Measurements from ENCODE around the gene NTRK3.

The NTRK3 gene

GRCh38 chr15:87827131-87827530 lies 429.4 kb downstream of the NTRK3 start:
- Histone ChIP-seq H3K36me3 (ENCODE audit: control insufficient read depth, insufficient read depth, low read length) (no peaks in the 10 kb centered on the region), H3K27me3 (replicated peaks; ENCODE audit: control insufficient read depth, insufficient read depth, low read length, poor library complexity, severe bottlenecking) (no peaks in the 10 kb centered on the region), H3K4me3 (ENCODE audit: insufficient read depth, low read depth, low read length, poor library complexity, severe bottlenecking) (no peak overlapping the region), H3K9me3 (ENCODE audit: control insufficient read depth, low read length) (no peaks in the 10 kb centered on the region), H3K4me1 (ENCODE audit: control insufficient read depth, insufficient read depth, low read length, poor library complexity, severe bottlenecking) (no peaks in the 10 kb centered on the region), H3K27ac (ENCODE audit: insufficient read depth, low read length, poor library complexity, severe bottlenecking) (no peak overlapping the region)
- no peak for DNase-seq

GRCh38 chr15:87826119-87826747 lies 430.3 kb downstream of the NTRK3 start:
- Histone ChIP-seq H3K36me3 (ENCODE audit: control insufficient read depth, insufficient read depth, low read length) (no peaks in the 10 kb centered on the region), H3K4me3 (ENCODE audit: insufficient read depth, low read depth, low read length, poor library complexity, severe bottlenecking) (no peak overlapping the region), H3K9me3 (ENCODE audit: control insufficient read depth, low read length) (no peaks in the 10 kb centered on the region), H3K4me1 (ENCODE audit: control insufficient read depth, insufficient read depth, low read length, poor library complexity, severe bottlenecking) (no peaks in the 10 kb centered on the region), H3K27ac (ENCODE audit: insufficient read depth, low read length, poor library complexity, severe bottlenecking) (no peak overlapping the region), H3K27me3 (replicated peaks; ENCODE audit: control insufficient read depth, insufficient read depth, low read length, poor library complexity, severe bottlenecking) (no peaks in the 10 kb centered on the region)
- DNase-seq, result no peak

DNA sequence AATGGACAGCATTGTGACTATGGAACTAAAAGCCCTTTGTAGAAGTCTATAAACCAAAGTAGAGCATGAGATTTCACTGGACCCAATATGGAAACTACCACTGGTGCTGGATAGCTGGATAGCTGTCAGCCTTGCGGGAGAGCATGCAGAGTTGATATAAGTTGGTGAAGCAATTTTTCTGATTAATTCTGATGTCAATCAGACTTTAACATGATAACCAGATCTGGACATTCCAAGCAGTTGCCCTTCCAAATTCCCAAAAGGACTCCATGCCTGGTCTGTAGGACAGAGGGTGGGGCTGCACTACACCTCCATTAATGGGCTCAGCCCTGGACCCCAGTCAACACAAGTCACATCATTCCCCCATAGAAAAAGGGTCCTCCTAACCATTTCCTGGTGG lies 437.8 kb downstream of the NTRK3 start:
- no peak for DNase-seq
- Histone ChIP-seq H3K27ac (ENCODE audit: insufficient read depth, low read length, poor library complexity, severe bottlenecking) (no peak overlapping the region), H3K27me3 (replicated peaks; ENCODE audit: control insufficient read depth, insufficient read depth, low read length, poor library complexity, severe bottlenecking) (no peaks in the 10 kb centered on the region), H3K9me3 (ENCODE audit: control insufficient read depth, low read length) (no peaks in the 10 kb centered on the region), H3K36me3 (ENCODE audit: control insufficient read depth, insufficient read depth, low read length) (no peaks in the 10 kb centered on the region), H3K4me1 (ENCODE audit: control insufficient read depth, insufficient read depth, low read length, poor library complexity, severe bottlenecking) (no peaks in the 10 kb centered on the region), H3K4me3 (ENCODE audit: insufficient read depth, low read depth, low read length, poor library complexity, severe bottlenecking) (no peak overlapping the region)

DNA sequence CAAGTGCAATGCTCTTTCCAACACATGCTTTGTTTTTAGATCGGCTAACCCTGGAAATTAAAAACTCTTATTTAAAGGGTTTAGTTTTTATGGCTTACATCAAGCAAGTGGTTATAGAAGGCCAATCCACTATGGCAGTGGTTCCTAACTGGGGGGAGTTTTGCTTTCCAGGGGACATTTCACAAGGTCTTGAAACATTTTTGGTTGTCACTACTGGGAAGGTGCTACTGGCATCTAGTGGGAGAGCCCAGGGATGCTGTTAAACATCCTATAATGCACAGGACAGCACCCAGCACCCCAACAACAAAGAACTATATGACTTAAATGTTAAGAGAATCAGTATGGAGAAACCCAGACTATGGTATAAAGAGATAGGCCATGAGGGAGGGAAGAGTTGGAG lies 439.0 kb downstream of the NTRK3 start:
- Histone ChIP-seq H3K27me3 (replicated peaks; ENCODE audit: control insufficient read depth, insufficient read depth, low read length, poor library complexity, severe bottlenecking) (no peaks in the 10 kb centered on the region), H3K4me3 (ENCODE audit: insufficient read depth, low read depth, low read length, poor library complexity, severe bottlenecking) (no peak overlapping the region), H3K36me3 (ENCODE audit: control insufficient read depth, insufficient read depth, low read length) (no peaks in the 10 kb centered on the region), H3K27ac (ENCODE audit: insufficient read depth, low read length, poor library complexity, severe bottlenecking) (no peak overlapping the region), H3K4me1 (ENCODE audit: control insufficient read depth, insufficient read depth, low read length, poor library complexity, severe bottlenecking) (no peaks in the 10 kb centered on the region), H3K9me3 (ENCODE audit: control insufficient read depth, low read length) (no peaks in the 10 kb centered on the region)
- no peak for DNase-seq

- no peak for DNase-seq
- Histone ChIP-seq H3K4me3 (ENCODE audit: insufficient read depth, low read depth, low read length, poor library complexity, severe bottlenecking) (no peak overlapping the region), H3K27me3 (replicated peaks; ENCODE audit: control insufficient read depth, insufficient read depth, low read length, poor library complexity, severe bottlenecking) (no peaks in the 10 kb centered on the region), H3K9me3 (ENCODE audit: control insufficient read depth, low read length) (no peaks in the 10 kb centered on the region), H3K4me1 (ENCODE audit: control insufficient read depth, insufficient read depth, low read length, poor library complexity, severe bottlenecking) (no peaks in the 10 kb centered on the region), H3K27ac (ENCODE audit: insufficient read depth, low read length, poor library complexity, severe bottlenecking) (no peak overlapping the region), H3K36me3 (ENCODE audit: control insufficient read depth, insufficient read depth, low read length) (no peaks in the 10 kb centered on the region)
Measured at GRCh38 chr15:87816811-87817210, 439.7 kb downstream of the NTRK3 start.

GRCh38 chr15:87816016-87816415 lies 440.5 kb downstream of the NTRK3 start:
- no peak for DNase-seq
- Histone ChIP-seq H3K9me3 (ENCODE audit: control insufficient read depth, low read length) (no peaks in the 10 kb centered on the region), H3K4me1 (ENCODE audit: control insufficient read depth, insufficient read depth, low read length, poor library complexity, severe bottlenecking) (no peaks in the 10 kb centered on the region), H3K27ac (ENCODE audit: insufficient read depth, low read length, poor library complexity, severe bottlenecking) (no peak overlapping the region), H3K27me3 (replicated peaks; ENCODE audit: control insufficient read depth, insufficient read depth, low read length, poor library complexity, severe bottlenecking) (no peaks in the 10 kb centered on the region), H3K36me3 (ENCODE audit: control insufficient read depth, insufficient read depth, low read length) (no peaks in the 10 kb centered on the region), H3K4me3 (ENCODE audit: insufficient read depth, low read depth, low read length, poor library complexity, severe bottlenecking) (no peak overlapping the region)
